Measurements from ENCODE around the gene GPRIN2. TPM values are rescaled to one million over a fixed set of nuclear protein-coding genes. Genes with fewer than 3 reads are reported as not detected.
"Not testable (repeated sequence)": the region's sequence is repeated elsewhere in the genome, so short reads cannot be mapped to it uniquely, and the experiment has no call there.

Gene GPRIN2
- total RNA-seq (not detected), total RNA-seq (0 to 0.42 (median 0) reads per million in 172 experiments)
- not detected for polyA plus RNA-seq (2013, experiment 1 of 2)
- polyA plus RNA-seq (2013, experiment 2 of 2): not detected

- H3K9me3 Mint-ChIP-seq: no peaks in the 10 kb centered on the region
- no peak within 1 kb of the TSS for H3K4me3 ChIP-seq (ENCODE audit: low read length)
- ChIA-PET POLR2A (no interaction called here), CTCF (no interaction called here)
- H3K36me3 Mint-ChIP-seq (ENCODE audit: low read depth): no peaks in the 10 kb centered on the region
- peaks cover 50 to 67% of the 10 kb centered on the region in 2 experiments for H3K27me3 ChIP-seq (ENCODE audit: control insufficient read depth in 1 of 2, insufficient read depth in 2 of 2, low read length in 2 of 2)
- no peaks in the 10 kb centered on the region for H3K36me3 ChIP-seq (ENCODE audit: insufficient read depth, low read length)
- intact Hi-C loops (cut with DNase I, micrococcal nuclease): loop anchor here in 1 of 2 experiments (10.0 kb wide), 1 partner anchor 1678 kb away; no protein-coding TSS in a partner anchor
- H3K27ac ChIP-seq (ENCODE audit: low read depth in 1 of 2, low read length in 2 of 2): no peak within 1 kb of the TSS
- H3K27ac Mint-ChIP-seq: no peak within 1 kb of the TSS
- H3K4me3 Mint-ChIP-seq: peak within 1 kb of the TSS; percentile 8
- ATAC-seq (ENCODE audit: poor library complexity): no peak
- no peaks in the 10 kb centered on the region for H3K27me3 Mint-ChIP-seq
- no peak for TF ChIP-seq CTCF (IDR thresholded peaks at IDR 0.05)
- peaks cover 6% of the 10 kb centered on the region for H3K4me1 ChIP-seq (ENCODE audit: insufficient read depth, low read length)
- DNase-seq: peak in 2 of 14 experiments; percentile 2 to 33
- peaks cover 11% of the 10 kb centered on the region for H3K4me1 Mint-ChIP-seq (ENCODE audit: low read depth)
- peaks cover 0 to 16% of the 10 kb centered on the region in 2 experiments for H3K9me3 ChIP-seq (ENCODE audit: control insufficient read depth in 1 of 2, insufficient read depth in 1 of 2, low read length in 2 of 2)
These were observed at the start of gene GPRIN2 for GRCh38 chr10:46556515-46557318. Gene GPRIN2, minus strand, starts transcription at chr10:46556658. Its CDS starts 5,922 bp downstream, at chr10:46550736.

- ATAC-seq (ENCODE audit: poor library complexity); H3K9me3 Mint-ChIP-seq: not testable (repeated sequence)
These were observed 44.1 kb upstream of the GPRIN2 start for GRCh38 chr10:46600516-46600915.

GRCh38 chr10:46597616-46598246 lies 41.3 kb upstream of the GPRIN2 start:
- H3K4me3 Mint-ChIP-seq; H3K4me1 ChIP-seq (ENCODE audit: insufficient read depth, low read length); H3K36me3 ChIP-seq (ENCODE audit: insufficient read depth, low read length); H3K27me3 Mint-ChIP-seq; H3K36me3 Mint-ChIP-seq (ENCODE audit: low read depth); H3K4me1 Mint-ChIP-seq (ENCODE audit: low read depth); H3K9me3 ChIP-seq (ENCODE audit: control insufficient read depth in 1 of 2, insufficient read depth in 1 of 2, low read length in 2 of 2); CTCF ChIA-PET; POLR2A ChIA-PET; H3K27ac Mint-ChIP-seq; H3K9me3 Mint-ChIP-seq; H3K27me3 ChIP-seq (ENCODE audit: control insufficient read depth in 1 of 2, insufficient read depth in 2 of 2, low read length in 2 of 2); intact Hi-C loops (cut with DNase I, micrococcal nuclease); H3K27ac ChIP-seq (ENCODE audit: low read depth in 1 of 2, low read length in 2 of 2): not testable (repeated sequence)
- H3K4me3 ChIP-seq (ENCODE audit: low read length): peak overlapping the region; percentile 34
- ATAC-seq (ENCODE audit: poor library complexity) (peak; percentile 88), DNase-seq (peak in 5 of 14 experiments; percentile 4 to 23 (median 14))

More at GRCh38 chr10:46600516-46600915, 44.1 kb upstream of the GPRIN2 start:
- H3K27me3 ChIP-seq (ENCODE audit: control insufficient read depth in 1 of 2, insufficient read depth in 2 of 2, low read length in 2 of 2); H3K4me1 Mint-ChIP-seq (ENCODE audit: low read depth); H3K4me3 Mint-ChIP-seq; H3K36me3 ChIP-seq (ENCODE audit: insufficient read depth, low read length); H3K27me3 Mint-ChIP-seq; H3K4me3 ChIP-seq (ENCODE audit: low read length); DNase-seq; H3K36me3 Mint-ChIP-seq (ENCODE audit: low read depth); POLR2A ChIA-PET; H3K4me1 ChIP-seq (ENCODE audit: insufficient read depth, low read length); H3K27ac Mint-ChIP-seq; CTCF ChIA-PET; intact Hi-C loops (cut with DNase I, micrococcal nuclease); H3K27ac ChIP-seq (ENCODE audit: low read depth in 1 of 2, low read length in 2 of 2); H3K9me3 ChIP-seq (ENCODE audit: control insufficient read depth in 1 of 2, insufficient read depth in 1 of 2, low read length in 2 of 2): not testable (repeated sequence)

GRCh38 chr10:46596570-46596969 lies 40.1 kb upstream of the GPRIN2 start:
- H3K27ac Mint-ChIP-seq; H3K27me3 ChIP-seq (ENCODE audit: control insufficient read depth in 1 of 2, insufficient read depth in 2 of 2, low read length in 2 of 2); H3K4me1 ChIP-seq (ENCODE audit: insufficient read depth, low read length); H3K27ac ChIP-seq (ENCODE audit: low read depth in 1 of 2, low read length in 2 of 2); CTCF ChIA-PET; ATAC-seq (ENCODE audit: poor library complexity); H3K4me1 Mint-ChIP-seq (ENCODE audit: low read depth); H3K4me3 Mint-ChIP-seq; H3K4me3 ChIP-seq (ENCODE audit: low read length); H3K9me3 Mint-ChIP-seq; POLR2A ChIA-PET; intact Hi-C loops (cut with DNase I, micrococcal nuclease); H3K9me3 ChIP-seq (ENCODE audit: control insufficient read depth in 1 of 2, insufficient read depth in 1 of 2, low read length in 2 of 2); H3K36me3 Mint-ChIP-seq (ENCODE audit: low read depth); H3K27me3 Mint-ChIP-seq; H3K36me3 ChIP-seq (ENCODE audit: insufficient read depth, low read length); DNase-seq: not testable (repeated sequence)

- CTCF ChIA-PET: not testable (repeated sequence)
These were observed 38.1 kb upstream of the GPRIN2 start for GRCh38 chr10:46594453-46595063.

GRCh38 chr10:46593307-46593706 lies 36.8 kb upstream of the GPRIN2 start:
- H3K27me3 Mint-ChIP-seq: not testable (repeated sequence)

More at GRCh38 chr10:46594453-46595063, 38.1 kb upstream of the GPRIN2 start:
- H3K4me1 Mint-ChIP-seq (ENCODE audit: low read depth); H3K4me3 Mint-ChIP-seq; H3K36me3 ChIP-seq (ENCODE audit: insufficient read depth, low read length); POLR2A ChIA-PET; H3K36me3 Mint-ChIP-seq (ENCODE audit: low read depth); H3K4me1 ChIP-seq (ENCODE audit: insufficient read depth, low read length); ATAC-seq (ENCODE audit: poor library complexity); intact Hi-C loops (cut with DNase I, micrococcal nuclease); H3K4me3 ChIP-seq (ENCODE audit: low read length); H3K27ac ChIP-seq (ENCODE audit: low read depth in 1 of 2, low read length in 2 of 2); H3K9me3 ChIP-seq (ENCODE audit: control insufficient read depth in 1 of 2, insufficient read depth in 1 of 2, low read length in 2 of 2); H3K27me3 ChIP-seq (ENCODE audit: control insufficient read depth in 1 of 2, insufficient read depth in 2 of 2, low read length in 2 of 2); H3K27ac Mint-ChIP-seq; DNase-seq; H3K27me3 Mint-ChIP-seq; H3K9me3 Mint-ChIP-seq: not testable (repeated sequence)

More at GRCh38 chr10:46593307-46593706, 36.8 kb upstream of the GPRIN2 start:
- H3K4me3 Mint-ChIP-seq; DNase-seq; CTCF ChIA-PET; intact Hi-C loops (cut with DNase I, micrococcal nuclease); H3K27ac ChIP-seq (ENCODE audit: low read depth in 1 of 2, low read length in 2 of 2); H3K27ac Mint-ChIP-seq; POLR2A ChIA-PET; H3K36me3 ChIP-seq (ENCODE audit: insufficient read depth, low read length); H3K9me3 ChIP-seq (ENCODE audit: control insufficient read depth in 1 of 2, insufficient read depth in 1 of 2, low read length in 2 of 2); H3K27me3 ChIP-seq (ENCODE audit: control insufficient read depth in 1 of 2, insufficient read depth in 2 of 2, low read length in 2 of 2); H3K9me3 Mint-ChIP-seq; ATAC-seq (ENCODE audit: poor library complexity); H3K4me1 Mint-ChIP-seq (ENCODE audit: low read depth); H3K4me1 ChIP-seq (ENCODE audit: insufficient read depth, low read length); H3K36me3 Mint-ChIP-seq (ENCODE audit: low read depth); H3K4me3 ChIP-seq (ENCODE audit: low read length): not testable (repeated sequence)
